ENCODE data around the gene RAB11FIP3.
"Not testable (repeated sequence)": the region's sequence is repeated elsewhere in the genome, so short reads cannot be mapped to it uniquely, and the experiment has no call there.

Gene RAB11FIP3

DNA sequence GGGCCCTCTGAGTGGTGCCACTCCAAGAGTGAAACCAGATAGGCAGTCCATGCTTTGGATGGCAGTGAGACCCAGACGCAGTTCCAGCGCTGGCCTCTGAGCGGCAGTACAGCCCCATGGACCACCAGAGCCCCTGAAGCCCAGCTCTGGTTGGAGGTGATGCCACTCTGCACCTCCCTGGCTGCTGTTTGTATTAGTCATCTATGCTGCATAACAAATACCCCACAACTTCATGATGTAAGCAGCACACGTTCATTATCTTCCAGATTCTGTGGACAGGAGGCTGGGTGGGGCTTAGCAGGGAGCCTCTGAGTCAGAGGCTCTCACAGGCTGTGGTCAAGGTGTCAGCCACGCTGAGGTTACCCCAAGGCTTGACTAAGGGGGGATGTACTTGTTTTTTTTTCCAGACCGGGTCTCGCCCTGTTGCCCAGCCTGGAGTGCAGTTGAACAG, 33.5 kb upstream of the RAB11FIP3 start:
- DNase-seq, result peak; percentile 79

DNA sequence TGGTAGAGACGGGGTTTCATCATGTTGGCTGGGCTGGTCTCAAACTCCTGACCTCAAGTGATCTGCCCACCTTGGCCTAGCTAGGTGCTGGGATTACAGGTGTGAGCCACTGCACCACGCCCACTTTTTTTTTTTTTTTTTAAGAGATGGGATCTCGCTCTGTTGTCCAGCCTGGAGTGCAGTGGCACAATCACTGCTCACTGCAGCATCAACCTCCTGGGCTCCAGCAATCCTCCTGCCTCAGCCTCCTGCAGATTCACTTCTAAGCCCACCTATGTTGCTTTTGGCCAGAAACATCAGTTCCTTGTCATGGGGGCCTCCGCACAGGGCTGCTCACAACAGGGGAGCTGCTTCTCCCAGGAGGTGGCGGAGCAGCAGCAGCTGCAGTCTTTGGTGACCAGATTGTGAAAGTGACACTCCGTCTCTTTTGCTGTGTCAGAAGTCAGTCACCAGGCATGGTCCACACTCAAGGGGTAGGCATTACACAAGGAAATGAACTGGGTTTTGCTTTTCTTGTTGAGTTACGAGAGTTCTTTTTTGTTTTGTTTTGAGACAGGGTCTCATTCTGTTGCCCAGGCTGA, 32.9 kb upstream of the RAB11FIP3 start:
- no peak for DNase-seq

DNA sequence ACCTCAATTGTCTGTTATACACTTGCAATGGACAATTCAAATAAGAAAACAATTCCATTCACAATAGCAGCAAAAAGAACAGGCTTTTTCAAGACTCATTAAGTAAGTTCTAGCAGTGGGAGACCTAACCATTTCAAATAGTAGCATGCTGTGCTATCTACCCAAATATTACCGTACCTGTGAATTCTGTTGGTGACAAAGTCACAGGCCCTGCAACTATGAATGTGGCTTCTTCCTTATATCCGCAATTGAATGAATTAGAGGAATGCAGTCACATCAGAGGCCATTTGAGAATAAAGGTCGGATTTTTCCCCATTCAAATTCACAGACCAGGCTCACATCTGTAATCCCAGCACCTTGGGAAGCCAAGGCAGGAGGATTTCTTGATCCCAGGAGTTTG, 29.2 kb upstream of the RAB11FIP3 start:
- no peak for DNase-seq

DNA sequence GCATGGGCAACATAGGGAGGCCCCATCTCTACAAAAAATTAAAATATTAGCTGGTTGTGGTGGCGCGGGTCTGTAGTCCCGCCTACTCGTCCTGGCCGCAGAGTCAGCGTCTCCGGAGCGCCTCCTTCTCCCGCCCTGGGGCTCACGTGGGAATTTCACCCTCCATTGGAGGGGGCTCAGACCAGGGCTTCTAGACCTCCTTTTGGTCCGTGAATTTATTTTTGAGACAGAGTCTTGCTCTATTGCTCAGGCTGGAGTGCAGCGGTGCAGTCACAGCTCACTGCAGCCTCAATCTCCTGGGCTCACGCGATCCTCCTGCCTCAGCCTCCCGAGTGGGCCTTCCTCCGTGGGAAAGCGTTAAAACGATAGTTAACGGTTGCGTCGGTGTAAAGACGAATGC, 28.8 kb upstream of the RAB11FIP3 start:
- DNase-seq, result peak; percentile 30

DNA sequence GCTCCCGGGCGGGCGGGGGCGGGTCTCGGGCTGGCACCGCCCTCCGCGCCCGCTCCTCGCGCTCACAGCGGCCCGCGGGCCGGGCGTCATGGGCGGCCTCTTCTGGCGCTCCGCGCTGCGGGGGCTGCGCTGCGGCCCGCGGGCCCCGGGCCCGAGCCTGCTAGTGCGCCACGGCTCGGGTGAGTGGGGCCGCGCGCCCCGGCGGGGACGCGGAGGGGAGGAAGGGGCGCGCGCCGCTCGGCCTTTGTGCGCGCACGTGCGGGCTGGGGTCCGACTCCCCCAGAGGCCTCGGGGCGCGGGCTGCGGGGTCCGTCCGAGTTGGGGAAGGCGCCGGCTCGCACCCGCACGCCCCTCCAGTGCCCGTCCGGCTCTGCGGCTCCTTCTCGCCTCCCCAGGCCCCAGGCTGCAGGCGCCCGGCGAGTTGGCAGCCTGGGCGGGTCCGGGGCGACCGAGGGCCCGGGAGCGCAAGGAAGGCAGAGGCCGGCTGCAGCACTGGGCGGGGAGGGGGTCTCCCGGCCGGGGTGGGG, 28.3 kb upstream of the RAB11FIP3 start, which contains the start of gene NME4:
Gene NME4, plus strand, starts transcription at position 65 of the 527 bp plus-strand sequence. Its CDS starts 24 bp downstream, at position 89.
- peak; percentile 53 for DNase-seq

DNA sequence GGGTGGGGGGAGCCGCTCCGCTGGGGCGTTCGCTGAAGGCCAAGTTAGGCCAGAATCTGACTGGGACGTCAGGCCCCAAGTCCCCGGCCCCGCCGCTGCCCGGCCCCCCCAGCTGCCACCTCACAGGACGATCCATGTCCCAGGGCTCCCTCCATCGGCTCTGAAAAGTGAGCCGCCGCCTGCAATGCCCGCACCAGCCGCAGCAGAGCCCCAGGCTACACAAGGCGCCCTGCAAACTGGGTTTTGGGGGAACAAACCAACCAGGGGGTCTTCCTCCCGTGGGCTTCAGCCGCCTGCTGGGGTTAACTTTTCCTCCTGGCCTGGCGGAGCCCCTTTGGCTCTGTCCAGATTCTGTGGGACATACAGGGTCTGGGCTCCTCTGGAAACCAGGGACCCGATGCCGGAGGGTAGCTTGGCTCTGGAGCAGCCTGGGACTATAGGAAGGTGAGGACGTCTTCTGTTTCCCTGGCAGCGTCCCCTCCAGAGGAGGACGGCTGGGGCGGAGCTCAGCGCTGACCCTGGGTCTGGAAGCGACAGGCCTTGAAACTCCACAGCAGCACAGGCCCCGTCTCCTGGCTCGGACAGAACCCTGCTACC, 27.6 kb upstream of the RAB11FIP3 start:
- DNase-seq, result peak; percentile 36

DNA sequence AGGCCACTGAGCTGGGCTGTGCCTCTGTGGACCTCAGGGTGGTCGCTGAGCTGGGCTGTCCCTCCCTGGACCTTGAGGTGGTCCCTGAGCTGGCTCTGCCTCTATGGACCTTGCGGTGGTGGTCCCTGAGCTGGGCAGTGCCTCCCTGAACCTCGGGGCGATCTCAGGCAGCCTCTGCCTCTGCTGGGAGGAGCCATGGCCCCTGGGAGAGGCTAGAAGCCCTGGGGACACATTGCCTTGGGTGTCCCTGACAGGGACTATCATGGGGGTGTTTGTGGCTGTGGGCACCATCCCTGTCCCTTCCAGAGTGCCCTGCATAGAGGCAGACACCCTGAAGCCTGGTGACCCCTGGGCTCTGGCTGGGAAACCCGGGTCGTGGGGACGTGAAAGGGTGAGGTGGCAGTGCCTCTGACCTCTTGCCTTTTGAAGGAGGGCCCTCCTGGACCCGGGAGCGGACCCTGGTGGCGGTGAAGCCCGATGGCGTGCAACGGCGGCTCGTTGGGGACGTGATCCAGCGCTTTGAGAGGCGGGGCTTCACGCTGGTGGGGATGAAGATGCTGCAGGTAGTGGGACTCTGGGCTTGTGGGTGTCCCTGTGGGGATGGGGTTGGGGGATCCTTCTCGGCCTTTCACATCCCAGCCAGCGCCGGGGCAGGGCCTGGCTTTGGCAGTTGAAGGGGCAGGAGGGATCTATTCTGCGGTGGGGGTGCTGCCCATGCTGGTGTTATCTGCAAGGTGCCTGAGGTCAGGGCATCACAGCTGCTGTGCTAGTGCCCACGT, 26.7 kb upstream of the RAB11FIP3 start:
- DNase-seq, result no peak

DNA sequence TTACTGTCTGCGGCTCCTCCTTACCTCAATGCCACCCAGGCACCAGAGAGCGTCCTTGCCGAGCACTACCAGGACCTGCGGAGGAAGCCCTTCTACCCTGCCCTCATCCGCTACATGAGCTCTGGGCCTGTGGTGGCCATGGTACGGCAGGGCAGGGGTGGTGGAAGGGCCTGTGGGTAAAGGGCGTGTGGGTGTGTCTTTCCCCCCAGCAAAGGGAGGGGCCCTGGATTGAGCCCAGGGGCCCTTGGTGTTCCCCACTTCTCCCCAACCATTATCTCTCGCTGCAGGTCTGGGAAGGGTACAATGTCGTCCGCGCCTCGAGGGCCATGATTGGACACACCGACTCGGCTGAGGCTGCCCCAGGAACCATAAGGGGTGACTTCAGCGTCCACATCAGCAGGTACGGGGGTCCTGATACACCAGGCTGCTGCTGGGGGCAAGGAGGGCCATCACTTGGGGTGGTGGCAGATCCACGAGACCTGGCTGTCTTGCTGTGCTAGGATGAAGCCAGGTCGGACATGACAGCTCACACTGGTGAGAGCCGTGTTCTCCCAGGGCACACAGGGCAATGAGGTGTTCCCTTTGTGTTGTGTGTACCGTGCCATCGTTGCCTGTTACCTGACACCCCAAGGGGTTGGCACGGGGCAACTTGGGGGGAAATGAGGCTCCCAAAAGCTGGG, 26.0 kb upstream of the RAB11FIP3 start:
- no peak for DNase-seq

DNA sequence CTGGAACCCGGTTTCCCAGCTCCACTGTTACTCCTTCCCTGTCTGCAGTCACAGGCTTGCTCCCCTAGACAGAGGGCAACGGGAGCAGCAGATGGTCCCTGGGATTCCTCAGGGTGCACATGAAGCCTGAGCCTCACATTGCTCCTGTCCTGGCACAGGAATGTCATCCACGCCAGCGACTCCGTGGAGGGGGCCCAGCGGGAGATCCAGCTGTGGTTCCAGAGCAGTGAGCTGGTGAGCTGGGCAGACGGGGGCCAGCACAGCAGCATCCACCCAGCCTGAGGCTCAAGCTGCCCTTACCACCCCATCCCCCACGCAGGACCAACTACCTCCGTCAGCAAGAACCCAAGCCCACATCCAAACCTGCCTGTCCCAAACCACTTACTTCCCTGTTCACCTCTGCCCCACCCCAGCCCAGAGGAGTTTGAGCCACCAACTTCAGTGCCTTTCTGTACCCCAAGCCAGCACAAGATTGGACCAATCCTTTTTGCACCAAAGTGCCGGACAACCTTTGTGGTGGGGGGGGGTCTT, 25.3 kb upstream of the RAB11FIP3 start:
- DNase-seq, result no peak

DNA sequence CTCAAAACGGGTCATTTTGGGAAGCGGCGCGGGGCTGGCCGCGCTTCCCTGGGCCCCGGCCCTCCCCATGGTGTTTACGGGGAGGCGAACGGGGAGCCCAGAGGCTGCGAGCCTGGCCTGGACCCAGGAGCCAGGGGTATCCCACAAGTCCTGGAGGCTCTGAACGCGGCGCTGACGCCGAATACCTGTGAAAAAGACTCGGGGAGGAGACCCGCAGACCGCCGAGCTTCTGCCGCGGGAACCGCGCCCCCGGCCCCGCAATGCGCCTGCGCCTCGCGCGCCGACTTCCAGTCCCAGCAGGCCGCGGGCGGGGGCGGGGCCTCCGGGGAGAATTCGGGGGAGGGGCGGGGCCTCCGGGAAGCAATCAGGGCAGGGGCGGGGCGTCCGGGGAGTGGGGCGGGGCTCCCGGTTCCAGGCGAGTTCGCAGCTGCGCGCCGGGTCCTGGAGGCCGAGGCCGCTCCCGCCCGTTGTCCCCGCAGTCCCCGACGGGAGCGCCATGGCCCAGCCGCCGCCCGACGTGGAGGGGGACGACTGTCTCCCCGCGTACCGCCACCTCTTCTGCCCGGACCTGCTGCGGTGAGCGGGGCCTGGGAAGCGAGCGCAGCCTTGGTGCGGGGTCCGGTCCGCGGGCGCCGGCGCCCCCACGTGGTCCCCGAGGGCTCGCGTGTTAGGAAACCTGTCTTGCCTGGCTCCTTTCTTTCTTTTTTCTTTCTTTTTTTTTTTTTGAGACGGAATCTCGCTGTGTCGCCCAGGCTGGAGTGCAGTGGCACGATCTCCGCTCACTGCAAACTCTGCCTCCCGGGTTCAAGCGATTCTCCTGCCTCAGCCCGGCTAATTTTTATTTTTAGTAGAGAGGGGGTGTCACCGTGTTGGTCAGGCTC, 23.7 kb upstream of the RAB11FIP3 start, which contains the start of gene DECR2:
Gene DECR2, plus strand, starts transcription at position 418 of the 881 bp plus-strand sequence. Its CDS starts 79 bp downstream, at position 497.
- DNase-seq, result peak; percentile 100

DNA sequence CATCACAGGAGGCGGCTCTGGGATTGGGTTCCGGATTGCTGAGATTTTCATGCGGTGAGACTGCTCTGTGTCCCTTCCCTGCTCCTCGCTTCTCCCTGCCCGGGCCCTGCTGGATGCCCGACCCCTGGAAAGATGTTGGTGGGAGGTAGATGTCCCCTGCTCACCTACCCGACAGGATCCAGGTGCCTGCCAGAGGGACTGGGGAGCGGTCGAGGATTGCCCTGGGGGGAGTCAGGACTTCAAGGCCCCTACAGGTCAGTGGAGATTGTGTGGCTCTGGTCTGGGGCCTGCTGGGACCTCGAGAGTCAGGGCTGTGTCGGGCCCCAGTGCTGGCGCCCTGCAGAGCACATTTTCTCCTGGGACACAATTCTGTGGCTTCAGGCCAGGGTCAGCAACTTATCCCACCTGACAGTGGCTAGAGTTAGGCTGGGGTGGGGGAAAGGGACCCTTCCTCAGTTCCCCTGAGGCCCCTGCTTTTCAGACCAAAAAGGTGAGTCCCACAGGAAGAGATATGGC, 20.4 kb upstream of the RAB11FIP3 start:
- DNase-seq, result no peak

DNA sequence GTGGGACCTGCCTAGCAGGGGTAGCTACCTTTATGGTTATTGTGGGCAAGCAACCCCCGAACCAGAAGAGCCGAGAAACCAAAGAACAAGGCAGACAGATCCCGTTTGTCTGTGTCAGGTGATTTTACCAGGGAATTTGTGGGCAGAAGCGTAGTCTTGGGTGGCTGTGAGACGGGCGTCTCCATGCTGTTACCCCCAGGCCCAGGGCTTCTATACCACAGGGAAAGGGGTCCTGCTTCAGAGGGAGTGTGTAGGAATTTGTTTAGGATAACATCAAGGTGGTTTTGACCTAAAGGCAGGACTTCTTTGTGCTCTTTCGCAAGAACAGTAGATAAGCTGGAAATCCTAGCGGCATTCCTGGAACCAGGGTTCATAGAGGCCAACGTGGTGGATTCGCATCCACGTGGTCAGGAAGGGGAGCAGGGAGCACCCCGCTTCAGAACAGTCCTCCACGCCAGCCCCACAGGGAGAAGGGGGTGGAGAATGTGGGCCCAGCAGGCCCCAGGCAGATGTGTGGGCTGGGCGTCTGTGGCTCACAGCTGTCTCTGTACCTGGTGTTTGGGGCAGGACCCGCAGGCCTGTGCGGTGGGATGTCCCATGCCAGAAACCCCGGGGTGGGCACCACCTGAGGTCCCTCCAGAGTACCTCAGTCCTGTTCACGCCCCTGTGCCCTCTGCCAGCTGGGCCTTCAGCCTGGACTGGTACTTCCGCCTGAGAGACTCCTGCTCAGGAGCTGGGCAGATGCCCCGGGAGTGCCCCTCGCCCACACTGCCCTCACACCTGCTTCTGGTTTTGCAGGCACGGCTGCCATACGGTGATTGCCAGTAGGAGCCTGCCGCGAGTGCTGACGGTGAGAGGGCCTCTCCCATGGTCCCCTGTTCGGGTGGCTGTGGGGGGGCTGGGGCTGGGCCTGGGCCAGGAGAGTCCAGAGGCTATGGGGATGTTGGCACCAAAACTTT, 19.6 kb upstream of the RAB11FIP3 start:
- DNase-seq, result no peak

DNA sequence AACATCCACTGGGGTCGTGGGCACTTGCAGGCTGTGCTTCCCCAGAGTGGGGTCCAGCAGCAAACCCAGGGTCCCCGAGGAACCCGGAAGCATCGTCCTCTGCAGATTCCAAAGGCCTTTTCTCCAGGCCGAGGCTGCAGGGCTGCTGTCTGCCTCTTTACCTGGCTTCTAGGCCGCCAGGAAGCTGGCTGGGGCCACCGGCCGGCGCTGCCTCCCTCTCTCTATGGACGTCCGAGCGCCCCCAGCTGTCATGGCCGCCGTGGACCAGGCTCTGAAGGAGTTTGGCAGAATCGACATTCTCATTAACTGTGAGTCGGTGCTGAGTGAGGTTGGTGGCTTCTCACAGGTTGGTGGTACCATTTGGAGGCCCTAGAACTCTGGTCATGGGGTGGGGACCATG, 18.2 kb upstream of the RAB11FIP3 start:
- no peak for DNase-seq

DNA sequence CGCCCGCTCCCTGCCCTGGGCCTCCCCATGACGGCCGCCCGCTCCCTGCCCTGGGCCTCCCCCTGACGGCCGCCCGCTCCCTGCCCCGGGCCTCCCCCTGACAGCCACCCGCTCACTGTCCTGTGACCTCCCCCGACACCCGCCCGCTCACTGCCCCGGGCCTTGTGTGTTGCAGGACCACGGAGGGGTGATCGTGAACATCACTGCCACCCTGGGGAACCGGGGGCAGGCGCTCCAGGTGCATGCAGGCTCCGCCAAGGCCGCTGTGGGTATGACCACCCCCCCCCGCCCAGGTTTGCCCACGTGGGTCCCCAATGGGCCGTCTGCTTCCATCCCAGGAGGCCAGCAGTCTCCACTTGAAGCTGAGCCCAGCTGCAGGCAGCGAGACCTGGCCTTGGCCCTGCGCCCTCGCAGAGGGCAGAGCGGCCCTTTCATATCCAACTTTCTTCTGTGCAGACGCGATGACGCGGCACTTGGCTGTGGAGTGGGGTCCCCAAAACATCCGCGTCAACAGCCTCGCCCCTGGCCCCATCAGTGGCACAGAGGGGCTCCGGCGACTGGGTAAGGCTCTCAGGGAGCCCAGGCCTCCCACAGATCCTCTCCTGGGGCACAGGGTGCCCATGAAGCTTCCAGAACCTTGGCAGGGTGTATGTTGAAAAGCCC, 14.8 kb upstream of the RAB11FIP3 start:
- DNase-seq, result no peak

DNA sequence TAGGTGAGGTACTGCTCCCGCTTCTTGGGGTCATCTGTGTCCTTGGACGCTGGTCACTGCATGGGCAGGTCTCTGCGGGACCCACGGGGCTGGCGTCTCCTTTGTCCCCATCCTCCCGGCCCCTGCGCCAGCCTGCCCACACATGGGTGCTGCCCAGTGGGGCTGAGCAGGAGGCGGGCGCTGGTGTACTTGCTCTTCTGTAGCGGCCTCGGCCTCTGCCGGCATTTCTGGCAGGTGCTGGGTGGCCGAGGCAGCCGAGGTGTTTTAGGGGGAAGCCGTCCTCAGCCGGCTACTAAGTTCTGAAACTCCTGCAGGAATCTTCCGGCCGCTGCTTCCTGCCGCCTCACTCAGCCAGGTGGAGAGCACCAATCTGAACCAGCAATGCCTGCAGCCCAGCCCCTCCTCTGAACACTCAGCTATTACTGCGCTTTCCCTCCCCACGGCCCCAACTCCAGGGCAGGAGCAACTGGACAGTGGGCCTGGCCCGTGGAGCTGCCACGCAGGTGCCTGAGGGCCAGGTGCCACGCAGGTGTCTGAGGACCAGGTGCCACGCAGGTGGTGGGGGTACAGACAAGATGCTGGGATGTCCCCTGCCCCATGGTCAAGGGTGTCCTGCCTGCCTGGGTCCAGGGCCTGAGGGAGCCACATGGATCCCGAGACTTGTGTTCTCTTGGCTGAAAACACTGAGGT, 13.7 kb upstream of the RAB11FIP3 start:
- DNase-seq, result no peak

DNA sequence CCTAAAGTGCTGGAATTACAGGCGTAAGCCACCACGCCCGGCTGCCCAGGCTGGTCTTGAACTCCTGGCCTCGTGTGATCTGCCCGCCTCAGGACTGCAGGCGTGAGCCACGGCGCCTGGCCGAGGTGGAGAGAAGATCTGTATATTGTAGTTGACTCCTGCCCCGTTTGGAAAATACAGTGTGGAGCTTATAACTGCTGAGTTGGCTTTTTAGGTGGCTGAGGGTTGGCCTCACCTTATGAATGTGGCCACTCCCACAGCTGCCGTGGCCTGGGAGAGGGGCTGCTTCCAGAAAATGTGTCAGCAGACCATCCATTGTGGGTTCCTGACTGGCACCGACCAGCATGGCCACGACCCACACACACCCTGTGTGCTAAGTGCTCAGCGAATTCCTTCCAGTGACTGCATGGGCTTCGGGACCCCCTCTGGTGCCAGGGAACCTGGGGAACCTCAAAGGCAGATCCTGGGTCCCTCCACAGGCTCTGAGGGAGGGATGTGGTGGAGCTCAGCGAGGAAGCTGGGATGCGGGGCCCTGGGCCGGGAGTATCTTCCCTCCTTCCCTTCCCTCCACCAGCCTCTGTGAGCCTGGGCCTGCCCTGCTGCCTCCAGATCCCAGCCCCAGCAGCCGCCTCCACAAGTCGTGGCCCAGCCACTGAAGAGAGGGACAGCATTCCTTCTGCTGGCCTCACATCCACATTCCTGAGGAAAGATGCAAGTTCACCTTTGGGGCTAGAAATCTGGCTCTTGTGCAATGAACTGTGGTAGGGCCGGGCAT, 10.9 kb upstream of the RAB11FIP3 start:
- DNase-seq, result no peak

DNA sequence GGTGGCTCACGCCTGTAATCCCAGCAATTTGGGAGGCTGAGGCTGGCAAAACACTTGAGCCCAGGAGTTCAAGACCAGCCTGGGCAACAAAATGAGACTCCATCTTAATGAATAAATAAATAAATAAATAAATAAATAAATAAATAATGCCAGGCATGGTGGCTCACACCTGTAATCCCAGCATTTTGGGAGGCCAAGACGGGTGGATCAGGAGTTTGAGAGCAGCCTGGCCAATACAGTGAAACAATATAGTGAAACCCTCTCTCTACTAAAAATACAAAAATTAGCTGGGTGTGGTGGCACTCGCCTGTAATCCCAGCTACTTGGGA, 10.3 kb upstream of the RAB11FIP3 start:
- not testable (repeated sequence) for DNase-seq

DNA sequence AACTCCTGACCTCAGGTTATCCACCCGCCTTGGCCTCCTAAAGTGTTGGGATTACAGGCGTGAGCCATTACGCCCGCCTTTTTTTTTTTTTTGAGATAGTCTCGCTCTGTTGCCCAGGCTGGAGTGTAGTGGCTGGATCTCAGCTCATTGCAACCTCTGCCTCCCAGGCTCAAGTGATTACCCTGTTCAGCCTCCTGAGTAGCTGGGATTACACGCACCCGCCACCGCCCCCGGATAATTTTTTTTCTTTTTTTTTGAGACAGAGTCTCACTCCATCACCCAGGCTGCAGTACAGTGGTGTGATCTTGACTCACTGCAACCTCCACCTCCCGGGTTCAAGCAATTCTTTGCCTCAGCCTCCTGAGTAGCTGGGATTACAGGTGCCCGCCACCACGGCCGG, 3.3 kb upstream of the RAB11FIP3 start:
- not testable (repeated sequence) for DNase-seq

All from CD4-positive, alpha-beta T cell treated with Interleukin-17A for 4 hours (primary cell).